NCI-H82 treated with DMSO at 0.1 percent for 48 hours (cell line): ENCODE measurements around the gene ZNF773.
"Not testable (repeated sequence)": the region's sequence is repeated elsewhere in the genome, so short reads cannot be mapped to it uniquely, and the experiment has no call there.

Source experiments
- DNase-seq: peaks from one replicate; lab custom pipeline; 2025; ENCODE audit not compliant: unreplicated experiment; lab: John Stamatoyannopoulos, UW

Gene ZNF773

GRCh38 chr19:57499680-57500395, at the start of gene ZNF773:
TSS of gene ZNF773 (plus strand) at chr19:57499938. CDS start at chr19:57500081, 143 bp downstream.
- DNase-seq: peak; percentile 66

GRCh38 chr19:57452307-57452706, 47.4 kb upstream of the ZNF773 start:
- DNase-seq: no peak

- peak; percentile 2 for DNase-seq
Observed at GRCh38 chr19:57465680-57466381, 33.9 kb upstream of the ZNF773 start.

- no peak for DNase-seq
Observed at GRCh38 chr19:57466489-57466888, 33.2 kb upstream of the ZNF773 start.

- no peak for DNase-seq
Observed at GRCh38 chr19:57473646-57474045, 26.1 kb upstream of the ZNF773 start.

- peak; percentile 88 for DNase-seq
Observed at GRCh38 chr19:57477191-57478008, 22.3 kb upstream of the ZNF773 start, which contains the start of gene ZNF772. TSS of gene ZNF772 (minus strand) at chr19:57477566. CDS start at chr19:57477309, 257 bp downstream.

- DNase-seq: peak; percentile 38
Observed at GRCh38 chr19:57487477-57488298, 12.1 kb upstream of the ZNF773 start, which contains the start of gene ZNF419. TSS of gene ZNF419 (plus strand) at chr19:57487750. CDS start at chr19:57487951, 201 bp downstream.

GRCh38 chr19:57488299-57488644, 11.5 kb upstream of the ZNF773 start:
- DNase-seq: not testable (repeated sequence)

- not testable (repeated sequence) for DNase-seq
Observed at GRCh38 chr19:57499332-57499679, 432 bp upstream of the ZNF773 start.

GRCh38 chr19:57500400-57500799, 662 bp downstream of the ZNF773 start:
- DNase-seq: not testable (repeated sequence)

GRCh38 chr19:57506163-57506562, 6.4 kb downstream of the ZNF773 start:
- no peak for DNase-seq

- DNase-seq: no peak
Observed at GRCh38 chr19:57511484-57511883, 11.7 kb downstream of the ZNF773 start.

- no peak for DNase-seq
Observed at GRCh38 chr19:57512845-57513244, 13.1 kb downstream of the ZNF773 start.

- no peak for DNase-seq
Observed at GRCh38 chr19:57515255-57515654, 15.5 kb downstream of the ZNF773 start.

- not testable (repeated sequence) for DNase-seq
Observed at GRCh38 chr19:57518021-57518420, 18.3 kb downstream of the ZNF773 start.

GRCh38 chr19:57527136-57527881, 27.6 kb downstream of the ZNF773 start, which contains the start of gene ZNF549:
TSS of gene ZNF549 (plus strand) at chr19:57527356. CDS start at chr19:57527574, 218 bp downstream.
- DNase-seq: peak; percentile 79

GRCh38 chr19:57537953-57538547, 38.3 kb downstream of the ZNF773 start:
- no peak for DNase-seq

- no peak for DNase-seq
Observed at GRCh38 chr19:57546513-57546912, 46.8 kb downstream of the ZNF773 start.

- DNase-seq: no peak
Observed at GRCh38 chr19:57552432-57552831, 52.7 kb downstream of the ZNF773 start.
